Measurements from ENCODE around the gene BAZ2B.
A peak's percentile ranks its signal among the peaks of the same experiment; 100 is the strongest.
"Not testable (repeated sequence)": the region's sequence is repeated elsewhere in the genome, so short reads cannot be mapped to it uniquely, and the experiment has no call there.

BAZ2B gene

DNA sequence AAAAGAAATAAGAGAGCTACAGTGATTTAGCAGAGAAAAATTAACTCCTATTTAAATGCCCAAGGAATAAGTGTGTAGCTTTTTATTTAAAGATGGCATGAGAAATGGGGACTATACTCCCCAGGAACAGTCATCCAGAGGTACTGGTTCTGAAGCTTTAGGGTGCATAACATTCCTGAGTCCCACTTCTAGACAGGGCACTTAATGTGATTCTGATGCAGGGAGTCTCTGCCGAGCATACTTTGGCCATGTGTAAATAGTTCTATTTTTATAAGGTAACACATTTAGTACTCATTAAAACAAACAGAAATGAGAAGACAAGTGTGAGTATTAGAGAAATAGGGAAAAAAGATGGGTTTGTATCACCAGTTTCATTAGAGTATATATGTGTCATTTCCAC lies 175.2 kb downstream of the BAZ2B start:
- FAIRE-seq (no peak), DNase-seq (ENCODE audit: extremely low spot score, insufficient read length, low read depth) (no peak)

DNA sequence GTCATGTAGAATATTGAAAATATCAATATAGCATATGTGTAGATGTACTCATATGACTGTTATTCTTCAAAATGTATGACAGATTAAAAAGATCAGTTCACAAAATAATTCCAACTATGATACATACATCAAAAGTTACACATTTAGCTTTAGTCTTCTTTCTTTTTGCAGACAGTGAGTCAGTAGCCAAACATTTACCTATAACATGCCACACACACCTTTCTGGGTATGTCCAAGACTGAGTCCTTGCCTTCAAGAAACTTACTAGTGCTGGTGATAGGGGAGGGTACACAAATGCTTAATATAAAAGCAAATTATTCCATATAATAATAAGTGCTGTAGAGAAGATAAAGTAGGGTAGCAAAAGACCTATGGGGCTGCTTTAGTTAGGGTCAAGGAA lies 176.9 kb downstream of the BAZ2B start:
- no peak for FAIRE-seq
- no peak for DNase-seq (ENCODE audit: extremely low spot score, insufficient read length, low read depth)

DNA sequence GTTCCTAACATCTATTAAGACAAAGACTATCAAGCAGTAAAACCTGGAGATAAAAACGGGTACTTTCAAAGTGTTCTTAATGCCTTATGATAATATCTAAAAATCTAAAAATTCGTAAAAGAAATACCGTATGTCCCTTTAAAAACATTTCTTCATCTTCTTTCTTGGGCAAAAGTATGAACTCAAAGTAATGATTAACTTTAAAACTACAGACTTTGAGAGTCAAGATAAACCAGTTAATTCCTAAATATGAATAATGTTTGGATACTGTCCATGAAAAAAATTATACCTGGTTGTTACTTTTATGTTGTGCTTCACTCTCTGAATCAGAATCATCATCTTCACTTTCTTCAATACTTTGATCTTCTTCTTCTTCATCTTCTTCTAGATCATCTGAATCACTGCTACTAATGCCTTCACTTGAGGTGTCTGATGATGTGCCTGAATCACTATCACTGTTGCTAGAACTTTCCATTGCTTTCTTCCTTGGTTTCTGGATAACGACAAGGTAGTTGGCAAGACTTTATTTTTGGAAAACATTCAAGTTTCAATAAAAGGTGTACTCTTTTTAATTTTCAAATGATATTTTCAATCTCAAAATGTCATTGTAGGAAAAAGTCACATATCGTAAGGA lies 177.5 kb downstream of the BAZ2B start:
- FAIRE-seq, result no peak

DNA sequence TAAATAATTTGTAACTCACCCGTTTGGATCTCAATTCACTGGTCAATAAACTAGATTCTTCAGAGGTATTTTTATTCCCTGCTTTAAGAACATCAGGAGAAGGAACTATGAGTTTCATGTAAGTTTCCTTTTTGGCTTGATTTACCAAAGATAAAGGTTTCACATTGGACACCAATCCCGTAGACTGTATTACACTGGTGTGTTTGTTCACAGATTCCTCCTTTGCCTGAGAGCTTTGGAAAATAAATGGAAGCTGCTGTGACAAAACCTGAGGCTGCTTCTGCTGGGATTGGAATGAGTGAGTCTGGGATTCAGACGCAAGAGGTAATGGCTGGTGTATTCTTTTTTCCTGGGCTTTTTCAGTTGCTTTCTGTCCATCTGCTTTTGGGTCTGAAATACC lies 178.1 kb downstream of the BAZ2B start:
- no peak for FAIRE-seq
- DNase-seq (ENCODE audit: extremely low spot score, insufficient read length, low read depth), result no peak

More for the DNA sequence above, 177.5 kb downstream of the BAZ2B start:
- no peak for DNase-seq (ENCODE audit: extremely low spot score, insufficient read length, low read depth)

DNA sequence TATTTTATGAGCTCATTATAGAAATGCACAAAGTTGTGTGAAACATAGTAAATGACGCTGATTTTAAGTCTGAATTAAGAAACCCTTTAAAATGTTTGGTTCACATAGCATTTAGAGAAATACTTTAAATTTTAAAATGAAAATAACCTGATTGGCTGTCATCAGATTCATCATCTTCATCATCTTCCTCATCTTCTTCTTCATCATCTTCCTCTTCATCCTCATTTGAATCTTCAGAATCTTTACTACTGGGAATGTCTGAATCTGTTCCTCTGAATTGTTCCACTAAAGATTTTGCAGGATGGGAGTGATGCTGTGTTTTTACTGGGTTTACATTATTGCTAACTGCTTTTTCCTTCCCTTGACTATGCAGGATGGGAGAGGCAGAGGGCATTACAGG lies 183.7 kb downstream of the BAZ2B start:
- no peak for DNase-seq (ENCODE audit: extremely low spot score, insufficient read length, low read depth)
- FAIRE-seq, result no peak

DNA sequence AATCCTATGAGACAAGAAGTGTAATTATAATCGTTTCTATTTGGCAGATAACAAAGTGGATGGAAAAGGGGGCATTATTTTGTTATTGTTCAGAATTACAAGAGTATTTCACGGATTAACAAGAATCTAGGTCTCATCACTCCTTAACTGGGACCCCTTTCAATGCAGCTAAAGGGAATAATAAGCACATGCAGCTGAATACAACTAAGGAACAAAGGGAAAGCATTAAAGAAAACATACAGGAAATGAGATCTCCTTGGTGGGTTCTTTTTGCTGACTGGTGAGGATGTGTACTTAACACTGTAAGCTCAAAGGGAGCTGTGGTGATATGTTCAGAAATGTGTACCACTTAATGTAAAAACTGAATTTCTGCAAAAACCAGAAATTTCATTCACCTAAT lies 189.3 kb downstream of the BAZ2B start:
- no peak for DNase-seq (ENCODE audit: extremely low spot score, insufficient read length, low read depth)
- FAIRE-seq, result no peak

DNA sequence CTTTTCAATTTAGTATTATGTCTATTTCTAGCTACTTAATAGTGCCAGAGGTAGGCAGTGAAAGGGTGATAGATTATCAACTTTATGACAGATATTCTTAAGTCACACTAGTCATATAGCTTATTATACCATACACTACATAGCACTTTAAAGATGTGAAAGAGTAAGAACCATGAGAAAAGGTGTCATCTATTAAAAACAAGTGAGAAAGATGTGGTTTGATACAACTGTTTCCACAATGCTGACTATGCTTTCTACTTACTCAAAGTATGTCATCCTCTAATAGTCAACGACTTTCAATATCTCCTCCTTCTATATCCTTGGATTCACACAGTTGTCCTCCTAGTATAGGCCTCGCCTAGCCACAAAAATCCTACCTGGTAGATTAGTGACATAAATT lies 196.9 kb downstream of the BAZ2B start:
- DNase-seq (ENCODE audit: extremely low spot score, insufficient read length, low read depth) (no peak), FAIRE-seq (no peak)

DNA sequence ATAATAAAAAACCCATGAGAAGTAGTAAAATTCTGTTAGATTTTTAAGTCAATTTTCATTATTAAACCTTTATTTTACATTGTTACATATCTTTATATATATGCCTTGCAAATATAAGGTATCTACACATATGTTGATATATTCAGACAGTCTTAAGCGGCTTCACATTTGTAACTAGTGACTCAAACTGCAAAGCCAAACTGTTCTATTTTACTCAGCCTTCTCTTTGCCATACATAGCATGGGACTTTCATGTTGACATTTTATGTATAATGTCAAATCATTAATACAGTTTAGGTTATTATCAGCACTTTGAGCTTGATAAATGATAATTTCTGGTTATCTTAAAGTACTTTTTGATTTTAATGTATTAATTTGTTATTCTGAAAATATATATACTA lies 204.9 kb downstream of the BAZ2B start:
- FAIRE-seq, result no peak
- no peak for DNase-seq (ENCODE audit: extremely low spot score, insufficient read length, low read depth)

DNA sequence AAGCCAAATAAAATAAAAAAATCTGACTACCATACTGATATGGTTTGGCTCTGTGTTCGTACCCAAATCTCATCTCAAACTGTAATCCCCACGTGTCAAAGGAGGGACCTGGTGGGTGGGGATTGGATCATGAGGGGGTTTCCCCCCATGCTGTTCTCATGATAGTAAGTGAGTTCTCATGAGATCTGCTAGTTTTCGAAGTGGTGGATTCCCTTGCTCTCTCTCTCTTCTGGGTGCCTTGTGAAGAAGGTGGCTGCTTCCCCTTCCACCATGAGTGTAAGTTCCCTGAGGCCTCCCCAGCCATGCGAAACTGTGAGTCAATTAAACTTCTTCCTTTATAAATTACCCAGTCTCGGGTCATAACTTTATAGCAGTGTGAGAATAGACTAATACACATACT lies 206.1 kb downstream of the BAZ2B start:
- DNase-seq (ENCODE audit: extremely low spot score, insufficient read length, low read depth) (no peak), FAIRE-seq (peak; percentile 68)

DNA sequence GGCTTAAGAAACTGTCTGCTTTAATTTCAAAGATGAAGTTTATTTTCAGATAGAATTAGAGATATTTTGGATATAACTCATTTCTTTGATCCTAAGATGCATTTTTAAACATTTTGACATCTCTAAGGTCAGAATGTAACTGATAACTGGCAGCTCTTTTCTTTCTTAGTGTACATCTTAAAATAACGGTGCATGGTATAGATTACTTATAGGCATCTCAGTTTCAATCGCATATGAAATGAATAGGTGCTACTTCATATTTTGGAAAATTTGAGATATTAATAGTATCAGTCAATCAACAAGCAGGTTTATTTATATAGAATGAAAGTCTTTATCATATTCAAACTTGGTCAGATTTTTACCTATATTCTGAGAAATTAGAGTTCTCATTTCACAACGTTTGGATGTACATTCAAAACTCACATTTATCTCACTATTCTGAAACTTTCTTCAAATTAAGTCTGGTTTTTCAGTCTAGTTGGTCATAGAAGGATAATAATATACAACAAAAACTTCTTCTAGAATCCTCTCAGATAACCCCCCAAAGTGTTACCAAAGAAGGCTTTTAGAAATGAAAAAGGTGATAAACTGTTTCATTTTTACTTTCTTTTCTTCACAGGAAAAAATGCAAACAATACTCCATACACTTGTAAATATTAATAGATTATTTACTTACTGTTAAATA lies 207.1 kb downstream of the BAZ2B start:
- FAIRE-seq, result no peak
- DNase-seq (ENCODE audit: extremely low spot score, insufficient read length, low read depth), result no peak

DNA sequence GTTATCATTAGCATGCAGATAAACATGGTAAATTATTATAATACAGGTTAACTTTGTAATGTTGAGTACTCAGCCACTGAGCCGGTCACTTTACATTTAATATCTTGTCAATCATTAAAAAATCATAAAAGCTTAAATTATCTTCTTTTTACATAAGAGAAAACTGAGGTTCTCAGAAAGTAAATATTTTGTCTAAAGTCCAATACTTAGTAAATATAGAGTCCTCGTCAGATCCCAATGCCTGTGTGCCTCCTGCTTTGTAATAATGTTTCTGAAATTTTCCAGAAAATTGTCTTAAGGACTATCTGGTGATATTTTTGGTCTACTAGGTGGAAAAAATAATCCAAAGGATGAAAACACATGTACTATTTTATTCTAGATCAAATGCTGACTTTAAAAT lies 213.6 kb downstream of the BAZ2B start:
- no peak for DNase-seq (ENCODE audit: extremely low spot score, insufficient read length, low read depth)
- no peak for FAIRE-seq

DNA sequence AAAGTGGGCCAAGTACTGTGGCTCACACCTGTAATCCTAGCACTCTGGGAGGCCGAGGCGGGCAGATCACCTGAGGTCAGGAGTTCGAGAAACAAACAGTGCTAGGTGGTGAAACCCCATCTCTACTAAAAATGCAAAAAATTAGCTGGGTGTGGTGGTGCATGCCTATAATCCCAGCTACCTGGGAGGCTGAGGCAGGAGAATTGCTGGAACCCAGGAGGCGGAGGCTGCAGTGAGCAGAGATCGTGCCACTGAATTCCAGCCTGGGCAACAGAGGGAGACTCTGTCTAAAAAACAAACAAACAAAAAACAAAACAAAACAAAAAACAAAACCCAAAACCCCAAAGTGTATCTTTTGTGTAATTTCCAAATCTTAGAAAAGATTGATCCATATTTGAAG lies 214.2 kb downstream of the BAZ2B start:
- not testable (repeated sequence) for DNase-seq (ENCODE audit: extremely low spot score, insufficient read length, low read depth); FAIRE-seq

DNA sequence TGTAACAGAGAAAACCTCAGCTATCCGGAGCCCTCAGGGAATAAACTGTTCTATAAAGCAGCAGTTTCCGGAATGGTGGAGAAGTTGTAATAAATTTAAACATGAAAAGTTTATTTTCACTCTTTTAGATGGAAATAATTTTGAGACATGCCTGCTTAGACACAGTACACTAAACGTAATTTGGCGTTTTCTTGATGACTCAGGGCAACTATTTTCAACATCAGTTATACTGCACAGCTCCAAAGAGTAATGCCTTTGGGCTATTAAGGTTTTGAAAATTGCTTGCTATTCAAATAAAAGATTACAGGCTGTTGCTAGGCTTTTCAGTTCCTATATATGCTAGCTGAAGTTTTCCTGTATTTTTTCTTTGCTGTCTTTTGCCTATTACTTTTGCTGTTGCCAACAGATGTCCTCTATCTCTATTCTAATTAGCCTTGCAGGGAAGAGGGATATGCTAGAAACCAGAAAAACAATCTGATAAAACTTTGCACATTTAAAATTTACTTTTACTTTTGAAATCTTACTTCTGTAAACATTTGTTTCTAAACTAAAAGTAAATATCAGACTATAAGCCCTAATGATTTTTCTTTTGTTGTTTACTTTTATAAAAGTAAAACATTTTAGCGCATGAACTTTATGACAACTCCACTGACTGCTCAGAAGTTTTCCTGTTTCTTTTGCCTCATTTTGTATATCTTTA lies 216.5 kb downstream of the BAZ2B start:
- FAIRE-seq (no peak), DNase-seq (ENCODE audit: extremely low spot score, insufficient read length, low read depth) (no peak)

DNA sequence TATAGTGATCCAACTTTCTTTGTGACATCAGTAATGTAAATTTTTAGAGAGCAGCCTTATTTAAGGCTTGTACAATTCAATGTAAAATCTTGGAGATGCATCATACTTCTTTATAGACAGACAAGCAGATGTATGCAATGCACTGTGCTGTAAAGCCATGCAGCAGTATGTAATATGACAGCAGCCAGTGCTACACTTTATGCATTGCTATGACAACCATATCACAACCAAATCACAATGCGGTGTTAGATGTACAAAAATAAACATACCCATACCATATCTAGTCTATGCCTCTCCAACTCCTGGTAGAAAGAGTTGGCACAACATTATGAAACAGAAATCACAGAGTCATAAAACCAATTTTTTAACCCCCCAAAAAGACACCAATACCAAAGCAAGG lies 219.5 kb downstream of the BAZ2B start:
- no peak for DNase-seq (ENCODE audit: extremely low spot score, insufficient read length, low read depth)
- FAIRE-seq, result no peak

DNA sequence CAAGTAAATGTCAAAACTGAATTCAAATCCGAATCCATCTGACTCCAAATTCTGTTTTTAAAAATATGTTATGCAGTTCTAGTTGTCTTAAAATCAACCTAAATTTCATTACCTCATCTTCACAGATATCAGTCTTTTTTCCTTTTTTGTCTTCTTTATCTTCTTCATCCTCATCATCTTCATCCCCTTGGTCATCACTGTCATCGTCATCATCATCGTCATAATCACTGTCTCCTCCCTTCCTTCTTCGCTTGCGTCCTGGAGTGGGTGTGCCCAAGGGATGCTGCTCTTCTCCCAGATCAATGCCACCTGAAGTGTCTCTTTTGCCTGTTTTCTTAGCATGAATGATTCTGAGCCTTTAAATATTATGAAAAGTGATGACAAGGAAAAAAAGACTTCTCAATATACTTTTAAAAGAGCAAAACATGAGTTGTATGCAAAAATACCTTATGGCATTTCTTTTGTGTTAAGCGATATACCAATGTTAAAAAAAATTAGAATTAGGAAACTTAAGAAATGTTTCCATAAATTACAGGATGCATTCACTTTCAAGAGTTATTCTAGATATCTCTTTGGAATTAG lies 233.8 kb downstream of the BAZ2B start:
- no peak for FAIRE-seq
- no peak for DNase-seq (ENCODE audit: extremely low spot score, insufficient read length, low read depth)

DNA sequence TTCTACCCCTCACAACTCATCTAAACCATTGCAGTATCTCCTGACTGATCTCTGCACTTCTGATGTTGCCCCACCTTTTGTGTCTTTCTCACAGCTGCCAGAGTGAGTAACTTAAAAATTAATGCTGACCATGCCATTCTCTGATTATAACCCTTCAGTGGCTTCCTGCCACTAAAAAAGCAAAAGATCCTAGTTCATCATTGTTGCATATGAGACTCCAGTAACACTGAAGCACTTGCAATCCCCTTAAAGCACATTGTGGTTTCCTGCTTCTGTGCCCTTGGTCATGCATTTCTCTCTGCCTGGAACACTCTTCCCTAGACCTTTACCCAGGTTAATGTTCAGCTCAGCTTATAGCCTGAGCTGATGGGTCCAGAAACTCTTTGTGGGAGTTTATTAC lies 234.8 kb downstream of the BAZ2B start:
- DNase-seq (ENCODE audit: extremely low spot score, insufficient read length, low read depth) (no peak), FAIRE-seq (peak; percentile 84)

DNA sequence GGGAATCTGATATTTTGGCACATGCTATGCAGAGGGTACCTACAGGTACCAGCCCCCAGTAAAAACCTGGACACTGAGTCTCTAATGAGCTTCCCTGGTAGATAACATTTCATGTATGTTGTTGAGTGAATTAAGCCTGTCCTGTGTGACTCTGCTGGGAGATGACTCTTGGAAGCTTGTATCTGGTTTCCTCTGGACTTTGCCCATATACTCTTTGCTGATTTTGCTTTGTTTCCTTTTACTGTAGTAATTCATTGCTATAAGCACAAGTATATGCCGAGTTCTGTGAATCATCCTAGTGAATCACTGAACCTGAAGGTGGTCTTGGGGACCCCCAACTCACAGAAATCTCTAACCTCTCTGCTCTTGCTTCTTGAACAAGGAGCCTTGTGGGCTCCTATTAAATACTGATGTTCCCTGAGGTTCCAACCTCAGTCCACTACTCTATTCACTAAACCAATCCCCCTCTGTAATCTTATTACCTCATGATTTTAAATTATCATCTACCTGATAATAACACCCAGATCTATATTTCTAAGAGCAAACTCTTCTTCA lies 235.6 kb downstream of the BAZ2B start:
- peak; percentile 51 for FAIRE-seq

DNA sequence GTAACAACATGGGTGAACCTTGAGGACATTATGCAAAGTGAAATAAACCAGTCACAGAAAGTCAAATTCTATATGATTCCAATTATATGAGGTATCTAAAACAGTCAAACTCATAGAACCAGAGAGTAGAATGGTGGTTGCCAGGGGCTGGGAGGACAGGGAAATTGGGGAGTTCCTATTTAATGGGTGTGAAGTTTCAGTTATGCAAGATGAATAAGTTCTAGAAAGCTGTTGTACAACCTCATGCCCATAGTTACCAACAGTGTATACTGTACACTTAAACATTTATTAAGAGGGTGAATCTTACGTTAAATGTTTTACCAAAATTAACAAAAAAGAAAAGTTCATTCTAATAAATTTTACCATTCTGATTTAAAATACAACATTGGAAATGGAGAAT lies 237.2 kb downstream of the BAZ2B start:
- DNase-seq (ENCODE audit: extremely low spot score, insufficient read length, low read depth) (no peak), FAIRE-seq (no peak)

More for the DNA sequence above, 235.6 kb downstream of the BAZ2B start:
- no peak for DNase-seq (ENCODE audit: extremely low spot score, insufficient read length, low read depth)

DNA sequence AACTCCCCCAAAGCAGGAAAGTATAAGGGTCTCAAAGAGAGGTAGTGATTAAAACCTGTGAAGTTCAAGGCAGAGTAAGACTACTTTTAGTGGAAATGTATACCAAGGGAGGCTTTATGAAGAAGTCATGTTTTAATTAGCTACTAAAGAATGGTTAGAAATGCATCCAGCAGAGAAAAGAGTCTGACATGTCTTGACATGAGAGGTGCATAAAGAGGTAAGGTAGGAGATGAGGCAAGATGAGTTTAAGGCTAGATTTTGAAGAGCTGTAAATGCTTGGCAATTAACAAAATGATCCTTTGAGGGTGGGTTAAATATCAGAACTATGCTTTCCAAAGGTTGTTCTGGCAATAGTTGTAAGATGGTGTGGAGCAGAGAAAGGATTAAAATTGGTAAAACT lies 241.1 kb downstream of the BAZ2B start:
- DNase-seq (ENCODE audit: extremely low spot score, insufficient read length, low read depth), result no peak
- FAIRE-seq, result no peak

DNA sequence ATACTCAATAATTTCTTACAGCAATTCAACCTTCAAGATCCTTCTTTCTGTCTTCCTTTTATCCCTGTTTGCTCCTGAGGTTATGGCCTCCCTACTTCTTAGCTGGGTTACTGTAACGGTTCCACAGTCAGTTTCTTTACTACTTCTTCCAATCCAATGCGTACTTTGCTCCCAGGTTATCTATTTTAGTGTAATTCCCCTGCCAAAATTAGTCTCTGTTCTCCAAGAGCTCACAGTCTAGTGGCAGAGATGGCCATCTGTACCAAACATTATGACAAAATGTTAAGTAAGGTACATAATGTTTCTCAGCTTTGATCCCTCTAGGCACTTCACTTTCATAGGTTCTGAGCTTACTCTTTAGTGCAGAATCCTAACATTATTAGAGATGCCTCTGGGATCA lies 244.8 kb downstream of the BAZ2B start:
- no peak for FAIRE-seq
- DNase-seq (ENCODE audit: extremely low spot score, insufficient read length, low read depth), result no peak

DNA sequence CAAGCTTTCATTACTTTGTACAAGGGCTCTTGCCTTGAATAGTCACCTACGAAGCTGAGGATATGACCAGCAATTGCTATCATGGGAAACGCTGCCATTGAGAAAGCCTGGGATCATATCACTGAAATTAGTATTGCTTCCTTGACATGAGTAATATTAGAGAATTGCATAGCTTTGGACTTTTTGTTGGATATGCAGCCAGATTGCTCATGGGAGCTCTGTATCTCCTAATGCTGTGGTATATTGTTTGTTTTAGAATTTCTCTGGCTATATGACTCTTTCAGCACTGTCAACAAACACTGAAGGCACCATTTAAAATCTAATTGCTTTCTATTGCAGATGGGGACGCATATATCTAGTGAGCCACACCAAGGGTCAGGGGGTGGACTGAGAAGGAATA lies 249.8 kb downstream of the BAZ2B start:
- FAIRE-seq (no peak), DNase-seq (ENCODE audit: extremely low spot score, insufficient read length, low read depth) (no peak)
